Naive thymus-derived CD8-positive, alpha-beta T cell (primary cell): ENCODE data around the gene FAM236B. TPM values are rescaled to one million over a fixed set of nuclear protein-coding genes. Genes with fewer than 3 reads are reported as not detected.
A peak's percentile ranks its signal among the peaks of the same experiment; 100 is the strongest.
"Not testable (repeated sequence)": the region's sequence is repeated elsewhere in the genome, so short reads cannot be mapped to it uniquely, and the experiment has no call there.

Experiments
- ATAC-seq, 2 donors: fragments of 150-1000 bp; cut with Tn5 transposase in 1 of 2; sonication (Bioruptor Pico), chemical (Tn5 transposase) in 1 of 2; 1 replicate in 1 of 2; 2 replicates in 1 of 2; pipeline ENCODE4 v1.10.0; 2021; ENCODE audit warnings: mild to moderate bottlenecking in 2 of 2, moderate library complexity in 2 of 2
- POLR2A ChIA-PET: fragments of 350-600 bp; sonication (Branson Sonifier 250); formaldehyde crosslinking; loops from one replicate; lab custom pipeline; 2021; ENCODE audit warnings: antibody characterized with exemption; lab: Charles Lee
- DNase-seq, 10 donors: peaks; one replicate each; pipeline versions ENCODE4 v3.0.0 to v3.0.0-alpha.2; 2020 to 2022
- H3K27ac Mint-ChIP-seq, 10 donors: one replicate each; pipeline ENCODE4 v1.8.0; 2020 to 2022; ENCODE audit warnings: mild to moderate bottlenecking in 10 of 10, mixed read lengths in 10 of 10, moderate library complexity in 4 of 10, inconsistent platforms in 1 of 10
- H3K27me3 Mint-ChIP-seq, 5 donors: one replicate each; pipeline ENCODE4 v1.8.0; 2021 to 2022; ENCODE audit warnings: mixed read lengths in 5 of 5
- H3K36me3 Mint-ChIP-seq, 3 donors: one replicate each; pipeline ENCODE4 v1.8.0; 2020 to 2022; ENCODE audit warnings: mixed read lengths in 3 of 3, mild to moderate bottlenecking in 2 of 3, inconsistent platforms in 1 of 3
- H3K4me1 Mint-ChIP-seq, 4 donors: one replicate each; pipeline ENCODE4 v1.8.0; 2021 to 2022; ENCODE audit warnings: mixed read lengths in 4 of 4
- H3K4me3 Mint-ChIP-seq, 10 donors: one replicate each; pipeline ENCODE4 v1.8.0; 2020 to 2022; ENCODE audit warnings: mild to moderate bottlenecking in 10 of 10, mixed read lengths in 10 of 10, moderate library complexity in 6 of 10, inconsistent platforms in 1 of 10
- H3K9me3 Mint-ChIP-seq, 9 donors: one replicate each; pipeline ENCODE4 v1.8.0; 2020 to 2022; ENCODE audit warnings: mixed read lengths in 9 of 9, mild to moderate bottlenecking in 3 of 9, inconsistent platforms in 1 of 9, moderate library complexity in 1 of 9
- polyA plus RNA-seq, 3 donors: library from polyadenylated mRNA; unstranded; fragments of 300-500 nt; fragmentation: Illumina TruSeq; gene quantifications; one replicate each; pipeline ENCODE4 v1.2.3, GENCODE V29; 2021
- total RNA-seq, 8 experiments: library from RNA in 2 of 8; stranded (reverse) in 2 of 8; gene quantifications; one replicate each; pipeline ENCODE4 v1.2.3 and lab custom pipeline; 2021 to 2026

The FAM236B gene
- total RNA-seq: not detected
- not detected for polyA plus RNA-seq
- total RNA-seq (lab: John Stamatoyannopoulos, UW): 0 reads per million in 6 experiments

DNA sequence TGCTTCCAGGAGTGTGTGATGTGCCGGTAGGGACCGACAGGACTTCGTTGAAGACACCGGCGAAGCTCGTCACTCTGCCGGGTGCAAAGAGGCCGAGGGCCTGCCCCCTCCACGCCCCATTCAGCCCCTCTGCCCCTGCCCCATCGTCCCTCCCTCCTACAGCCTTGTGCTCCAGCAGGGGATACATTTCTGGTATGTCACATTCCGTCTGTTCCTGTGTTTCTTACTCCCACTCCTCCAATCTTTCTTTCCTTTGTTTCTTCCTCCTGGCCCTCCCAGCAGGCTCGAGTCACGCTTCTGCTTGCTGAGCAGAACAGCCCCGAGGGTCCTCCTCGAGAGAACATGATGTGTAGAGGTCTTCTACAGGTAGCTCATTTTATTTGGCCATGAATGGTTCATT lies at the start of gene FAM236B:
FAM236B (minus strand) TSS at position 101 of the 400 bp plus-strand sequence; CDS start at position 1, 100 bp downstream.
- H3K36me3 Mint-ChIP-seq, ATAC-seq, POLR2A ChIA-PET: not testable (repeated sequence)

GRCh38 chrX:72830701-72831100 lies 48.2 kb upstream of the FAM236B start:
- DNase-seq, H3K27me3 Mint-ChIP-seq, H3K9me3 Mint-ChIP-seq, H3K36me3 Mint-ChIP-seq, H3K4me1 Mint-ChIP-seq, H3K4me3 Mint-ChIP-seq, ATAC-seq, H3K27ac Mint-ChIP-seq, POLR2A ChIA-PET: not testable (repeated sequence)

More for the DNA sequence above, at the start of gene FAM236B:
- H3K9me3 Mint-ChIP-seq, H3K27ac Mint-ChIP-seq, DNase-seq, H3K4me3 Mint-ChIP-seq, H3K27me3 Mint-ChIP-seq, H3K4me1 Mint-ChIP-seq: not testable (repeated sequence)

- POLR2A ChIA-PET, H3K4me3 Mint-ChIP-seq, H3K27me3 Mint-ChIP-seq, DNase-seq, H3K4me1 Mint-ChIP-seq, H3K27ac Mint-ChIP-seq, H3K36me3 Mint-ChIP-seq, H3K9me3 Mint-ChIP-seq, ATAC-seq: not testable (repeated sequence)
Measured at GRCh38 chrX:72808110-72808509, 25.6 kb upstream of the FAM236B start, which contains the start of gene FAM236D. TSS of gene FAM236D (minus strand) at chrX:72808210. CDS start at chrX:72808110, 100 bp downstream.

DNA sequence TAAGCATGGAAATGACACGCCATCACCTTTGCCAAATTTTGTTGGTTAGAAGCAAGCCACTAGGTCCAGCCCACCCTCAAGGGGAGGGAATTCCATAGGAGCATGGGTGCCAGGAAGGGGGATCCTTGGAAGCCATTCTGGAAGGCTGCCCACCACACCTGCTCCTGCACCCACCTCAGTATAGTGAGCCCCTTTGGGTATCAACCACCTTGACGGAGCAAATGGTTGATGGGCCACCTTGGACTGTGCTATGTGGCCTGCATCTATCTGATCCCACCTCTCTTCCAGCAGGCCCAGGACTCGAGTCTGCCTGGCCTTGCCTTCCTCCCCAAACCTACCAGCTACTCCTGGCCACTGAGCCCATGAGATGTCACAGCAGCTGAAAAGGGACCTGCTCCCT lies 7.9 kb upstream of the FAM236B start:
- H3K27ac Mint-ChIP-seq, H3K9me3 Mint-ChIP-seq, ATAC-seq, H3K4me1 Mint-ChIP-seq, DNase-seq, H3K4me3 Mint-ChIP-seq, POLR2A ChIA-PET, H3K27me3 Mint-ChIP-seq, H3K36me3 Mint-ChIP-seq: not testable (repeated sequence)

DNA sequence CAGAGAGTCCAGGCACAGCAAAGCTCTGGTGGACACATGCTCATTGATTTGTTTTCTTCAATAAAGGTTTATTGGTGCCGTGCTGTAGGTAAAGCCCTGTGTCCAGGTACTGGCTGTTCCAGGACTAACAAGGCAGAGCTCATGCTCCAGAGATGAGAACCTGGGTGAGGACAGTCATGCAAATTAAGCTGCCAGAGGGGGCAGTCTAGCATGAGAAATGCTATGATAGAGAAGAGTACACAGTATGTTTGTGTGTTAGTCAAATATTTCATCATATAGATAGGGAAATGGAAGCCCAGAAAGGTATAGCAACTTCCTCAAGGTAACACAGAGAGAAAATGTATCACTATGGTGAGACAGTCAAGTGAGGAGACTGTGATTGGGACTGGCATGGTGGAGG lies 5.7 kb upstream of the FAM236B start:
- H3K27me3 Mint-ChIP-seq, POLR2A ChIA-PET: not testable (repeated sequence)

GRCh38 chrX:72783964-72784363 lies 1.5 kb upstream of the FAM236B start:
- H3K4me1 Mint-ChIP-seq, ATAC-seq, H3K27me3 Mint-ChIP-seq, H3K4me3 Mint-ChIP-seq, H3K27ac Mint-ChIP-seq, DNase-seq, H3K36me3 Mint-ChIP-seq, H3K9me3 Mint-ChIP-seq, POLR2A ChIA-PET: not testable (repeated sequence)

More for the DNA sequence above, 5.7 kb upstream of the FAM236B start:
- not testable (repeated sequence) for ATAC-seq, H3K4me3 Mint-ChIP-seq, DNase-seq, H3K27ac Mint-ChIP-seq, H3K9me3 Mint-ChIP-seq, H3K4me1 Mint-ChIP-seq, H3K36me3 Mint-ChIP-seq

DNA sequence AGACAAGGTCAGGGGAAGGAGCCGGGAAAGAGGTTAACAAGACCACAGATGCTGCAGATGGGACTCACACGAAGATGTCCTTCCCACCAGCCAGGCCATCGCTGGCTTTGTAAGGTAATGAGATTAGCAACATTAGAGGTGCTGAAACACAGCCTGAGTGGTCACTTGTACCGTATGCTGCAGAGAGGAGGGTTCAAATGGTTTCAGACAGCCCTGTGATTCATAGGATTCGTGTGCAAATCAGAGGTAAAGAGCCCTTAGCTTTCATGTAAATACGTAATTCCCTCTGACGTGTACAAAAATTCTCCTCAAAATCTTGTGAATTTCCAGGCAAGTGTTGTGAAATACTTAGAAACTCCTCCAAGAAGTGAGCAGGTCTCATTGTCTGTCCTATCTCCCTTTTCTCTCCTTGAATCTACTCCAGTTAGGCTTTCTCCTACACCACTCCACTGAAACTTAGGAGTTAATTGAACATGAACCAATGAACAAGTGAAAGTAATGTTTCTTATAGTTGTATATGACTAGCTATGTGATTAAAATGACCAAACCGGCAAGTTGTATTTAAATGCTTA lies 991 bp upstream of the FAM236B start:
- DNase-seq, H3K9me3 Mint-ChIP-seq, H3K36me3 Mint-ChIP-seq, ATAC-seq, H3K27me3 Mint-ChIP-seq, H3K4me3 Mint-ChIP-seq, POLR2A ChIA-PET, H3K4me1 Mint-ChIP-seq, H3K27ac Mint-ChIP-seq: not testable (repeated sequence)

- H3K9me3 Mint-ChIP-seq, DNase-seq, H3K36me3 Mint-ChIP-seq, H3K4me1 Mint-ChIP-seq, POLR2A ChIA-PET, H3K27me3 Mint-ChIP-seq, H3K27ac Mint-ChIP-seq, ATAC-seq, H3K4me3 Mint-ChIP-seq: not testable (repeated sequence)
Measured at GRCh38 chrX:72778146-72778545, 4.3 kb downstream of the FAM236B start.

GRCh38 chrX:72777467-72777790 lies 5.0 kb downstream of the FAM236B start:
- H3K4me3 Mint-ChIP-seq, H3K9me3 Mint-ChIP-seq, H3K36me3 Mint-ChIP-seq, H3K27ac Mint-ChIP-seq, POLR2A ChIA-PET, H3K4me1 Mint-ChIP-seq, DNase-seq, H3K27me3 Mint-ChIP-seq: not testable (repeated sequence)
- peak; percentile 86 to 88 for ATAC-seq

DNA sequence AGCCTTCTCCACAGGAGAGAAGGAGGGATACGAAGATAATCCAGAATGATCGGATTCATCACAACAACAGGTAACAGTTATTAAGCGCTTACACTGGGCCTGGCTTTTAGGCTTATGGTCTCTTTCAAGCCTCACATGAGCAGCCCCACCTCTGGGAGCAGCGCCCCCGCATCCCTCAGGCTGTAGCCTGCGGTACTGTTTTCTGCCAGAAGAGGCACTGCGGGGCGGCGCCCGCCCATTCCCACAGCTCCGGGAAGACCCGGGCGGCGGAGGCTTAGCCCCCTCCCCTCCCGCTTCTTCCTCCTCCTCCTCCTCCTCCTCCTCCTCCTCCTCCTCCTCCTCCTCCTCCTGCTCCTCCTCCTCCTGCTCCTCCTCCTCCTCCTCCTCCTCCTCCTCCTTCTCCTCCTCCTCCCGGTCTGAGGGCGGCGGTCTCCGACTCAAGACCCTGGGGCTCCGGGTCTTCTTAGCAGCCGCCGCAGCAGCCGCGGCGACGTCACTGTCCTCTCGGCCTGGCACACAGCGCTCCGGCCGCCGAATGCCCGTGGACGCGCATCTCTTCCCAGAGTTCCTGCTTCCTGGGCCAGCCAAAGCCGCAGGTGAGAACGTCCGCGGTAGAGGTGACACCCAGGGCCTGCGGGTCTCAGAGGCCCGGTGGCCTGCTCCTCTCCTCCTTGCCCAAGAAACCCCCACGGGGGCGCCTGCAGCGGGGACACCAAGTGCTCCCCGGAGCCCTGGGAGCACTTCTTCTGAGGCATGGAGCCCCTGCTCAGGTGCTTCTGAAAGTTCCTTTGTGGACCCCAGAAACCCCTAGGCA lies 5.6 kb downstream of the FAM236B start, which contains the start of gene DMRTC1B:
DMRTC1B (plus strand) TSS at position 238 of the 814 bp plus-strand sequence. CDS start 68,246 bp downstream, outside the sequence.
- H3K9me3 Mint-ChIP-seq, DNase-seq, H3K27ac Mint-ChIP-seq, H3K36me3 Mint-ChIP-seq, POLR2A ChIA-PET, H3K27me3 Mint-ChIP-seq, H3K4me1 Mint-ChIP-seq, H3K4me3 Mint-ChIP-seq: not testable (repeated sequence)
- peak; percentile 77 to 79 for ATAC-seq

GRCh38 chrX:72760454-72760853 lies 22.0 kb downstream of the FAM236B start:
- ATAC-seq, DNase-seq, H3K4me3 Mint-ChIP-seq, H3K9me3 Mint-ChIP-seq, H3K27me3 Mint-ChIP-seq, H3K36me3 Mint-ChIP-seq, H3K4me1 Mint-ChIP-seq, POLR2A ChIA-PET, H3K27ac Mint-ChIP-seq: not testable (repeated sequence)

DNA sequence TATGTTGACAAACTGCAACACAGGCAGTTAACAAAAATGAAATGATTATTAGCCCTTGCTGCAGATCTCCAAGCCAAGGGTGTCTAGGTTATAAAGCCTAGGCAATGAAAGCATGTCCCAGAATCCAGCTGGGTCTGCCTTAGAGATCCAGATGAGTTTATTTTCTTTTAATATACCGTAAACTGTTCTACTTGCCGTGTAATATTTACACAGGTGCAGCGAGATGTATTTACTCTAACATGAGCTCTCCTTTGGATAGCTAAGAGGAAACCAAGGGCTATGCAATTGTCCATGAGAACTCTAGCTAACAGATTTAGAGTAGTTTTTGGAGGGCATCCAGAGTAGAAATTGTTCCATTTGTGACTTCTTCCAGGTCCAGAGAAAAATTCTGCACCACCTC lies 33.9 kb downstream of the FAM236B start:
- POLR2A ChIA-PET, H3K9me3 Mint-ChIP-seq, H3K4me1 Mint-ChIP-seq, DNase-seq, ATAC-seq, H3K36me3 Mint-ChIP-seq, H3K27me3 Mint-ChIP-seq, H3K4me3 Mint-ChIP-seq, H3K27ac Mint-ChIP-seq: not testable (repeated sequence)

- H3K27ac Mint-ChIP-seq, H3K4me1 Mint-ChIP-seq, H3K9me3 Mint-ChIP-seq, H3K4me3 Mint-ChIP-seq, DNase-seq, H3K27me3 Mint-ChIP-seq, H3K36me3 Mint-ChIP-seq, ATAC-seq, POLR2A ChIA-PET: not testable (repeated sequence)
Measured at GRCh38 chrX:72745546-72745945, 36.9 kb downstream of the FAM236B start.
